Measurements from ENCODE around the gene ARHGAP24.

Gene ARHGAP24

DNA sequence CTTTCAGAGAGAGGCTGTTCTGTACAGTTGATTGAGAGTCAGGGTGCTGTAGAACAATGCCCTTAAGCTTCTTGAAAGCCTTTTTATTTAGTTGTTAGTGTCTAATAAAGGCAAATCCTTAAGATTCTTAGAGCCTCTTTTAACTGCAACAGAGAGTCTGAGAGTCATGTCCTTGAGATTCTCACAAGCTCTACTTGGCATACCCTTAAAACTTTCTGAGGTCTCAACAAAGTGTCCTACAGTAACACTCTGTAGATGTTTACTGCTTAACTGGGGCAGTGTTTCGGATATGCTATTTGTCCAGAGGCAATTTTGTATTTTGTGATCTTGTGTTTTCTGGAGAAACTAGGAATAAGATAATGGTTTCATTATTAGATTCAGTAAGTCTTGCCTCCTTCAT is 209.7 kb downstream of the ARHGAP24 start:
- TF ChIP-seq, protein P1, sequence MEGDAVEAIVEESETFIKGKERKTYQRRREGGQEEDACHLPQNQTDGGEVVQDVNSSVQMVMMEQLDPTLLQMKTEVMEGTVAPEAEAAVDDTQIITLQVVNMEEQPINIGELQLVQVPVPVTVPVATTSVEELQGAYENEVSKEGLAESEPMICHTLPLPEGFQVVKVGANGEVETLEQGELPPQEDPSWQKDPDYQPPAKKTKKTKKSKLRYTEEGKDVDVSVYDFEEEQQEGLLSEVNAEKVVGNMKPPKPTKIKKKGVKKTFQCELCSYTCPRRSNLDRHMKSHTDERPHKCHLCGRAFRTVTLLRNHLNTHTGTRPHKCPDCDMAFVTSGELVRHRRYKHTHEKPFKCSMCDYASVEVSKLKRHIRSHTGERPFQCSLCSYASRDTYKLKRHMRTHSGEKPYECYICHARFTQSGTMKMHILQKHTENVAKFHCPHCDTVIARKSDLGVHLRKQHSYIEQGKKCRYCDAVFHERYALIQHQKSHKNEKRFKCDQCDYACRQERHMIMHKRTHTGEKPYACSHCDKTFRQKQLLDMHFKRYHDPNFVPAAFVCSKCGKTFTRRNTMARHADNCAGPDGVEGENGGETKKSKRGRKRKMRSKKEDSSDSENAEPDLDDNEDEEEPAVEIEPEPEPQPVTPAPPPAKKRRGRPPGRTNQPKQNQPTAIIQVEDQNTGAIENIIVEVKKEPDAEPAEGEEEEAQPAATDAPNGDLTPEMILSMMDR (IDR thresholded peaks at IDR 0.05; ENCODE audit: borderline replicate concordance, control extremely low read depth, extremely low read depth, insufficient read depth, missing control alignments), result no peak
- DNase-seq (ENCODE audit: low spot score), result no peak

DNA sequence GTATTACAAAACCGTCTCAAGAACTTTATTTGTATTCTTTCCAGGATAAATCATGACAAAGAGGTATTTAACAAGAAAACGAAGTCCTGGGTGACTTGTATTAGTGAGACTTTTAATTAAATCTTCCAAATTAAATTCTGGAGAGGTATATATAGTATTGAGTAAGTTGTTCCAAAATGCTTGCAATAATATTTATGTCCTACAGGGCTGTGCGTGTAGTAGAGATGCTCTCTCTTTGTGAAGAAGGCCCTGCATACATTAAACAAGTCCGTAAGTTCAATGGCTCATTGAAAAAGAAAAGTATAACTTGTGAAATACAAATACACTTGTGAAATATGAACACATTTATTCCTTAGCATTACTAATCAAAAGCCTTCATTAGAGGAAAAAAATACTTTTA is 211.4 kb downstream of the ARHGAP24 start:
- in situ Hi-C loops (cut with MboI; ENCODE audit: low sequenced_read_pairs, unreplicated experiment), result no loop called here
- no peak for DNase-seq (ENCODE audit: low spot score)
- TF ChIP-seq, protein P1 (IDR thresholded peaks at IDR 0.05; ENCODE audit: borderline replicate concordance, control extremely low read depth, extremely low read depth, insufficient read depth, missing control alignments), result no peak

More for the DNA sequence above, 209.7 kb downstream of the ARHGAP24 start:
- in situ Hi-C loops (cut with MboI; ENCODE audit: low sequenced_read_pairs, unreplicated experiment), result no loop called here

DNA sequence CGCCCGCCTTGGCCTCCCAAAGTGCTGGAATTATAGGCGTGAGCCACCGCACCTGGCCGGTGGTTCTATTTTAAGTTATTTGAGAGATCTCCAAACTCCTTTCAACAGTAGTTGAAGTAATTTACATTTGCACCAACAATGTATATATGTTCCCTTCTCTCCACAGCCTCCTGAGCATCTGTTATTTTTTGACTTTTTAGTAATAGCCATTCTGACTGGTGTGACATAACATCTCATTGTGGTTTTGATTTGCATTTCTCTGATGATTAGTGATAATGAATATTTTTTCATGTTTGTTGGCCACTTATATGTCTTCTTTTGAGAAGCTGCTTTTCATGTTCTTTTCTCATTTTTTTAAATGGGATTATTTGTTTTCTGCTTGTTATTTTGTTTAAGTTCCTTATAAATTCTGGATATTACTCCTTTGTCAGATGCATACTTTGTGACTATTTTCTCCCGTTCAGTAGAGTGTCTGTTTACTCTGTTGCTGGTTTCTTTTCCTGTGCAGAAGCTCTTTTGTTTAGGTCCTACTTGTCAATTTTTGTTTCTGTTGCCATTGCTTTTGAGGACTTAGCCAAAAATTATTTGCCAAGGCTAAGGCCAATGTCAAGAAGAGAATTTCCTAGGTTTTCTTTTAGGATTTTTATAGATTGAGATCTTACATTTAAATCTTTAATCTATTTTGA is 213.2 kb downstream of the ARHGAP24 start:
- no peak for DNase-seq (ENCODE audit: low spot score)
- TF ChIP-seq, protein P1 (IDR thresholded peaks at IDR 0.05; ENCODE audit: borderline replicate concordance, control extremely low read depth, extremely low read depth, insufficient read depth, missing control alignments), result no peak
- in situ Hi-C loops (cut with MboI; ENCODE audit: low sequenced_read_pairs, unreplicated experiment), result no loop called here

DNA sequence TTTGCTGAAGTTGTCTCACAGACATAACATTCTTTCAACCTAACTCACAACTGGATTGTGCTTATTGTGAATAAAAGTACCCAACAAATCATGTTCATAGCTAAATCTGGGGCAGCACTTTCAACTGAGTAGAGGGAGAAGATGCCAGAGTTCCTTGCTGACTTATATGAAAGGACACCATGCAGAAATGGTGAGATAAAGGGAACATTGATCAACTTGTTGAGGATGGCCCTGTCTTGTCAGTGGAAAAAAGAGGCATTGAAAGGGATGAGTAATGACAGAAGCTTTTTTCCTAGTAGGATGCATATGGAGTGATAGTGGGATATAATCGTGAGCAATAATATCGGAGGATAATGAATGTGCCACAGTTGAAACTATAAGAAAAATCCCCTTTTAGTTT is 221.7 kb downstream of the ARHGAP24 start:
- TF ChIP-seq, protein P1 (IDR thresholded peaks at IDR 0.05; ENCODE audit: borderline replicate concordance, control extremely low read depth, extremely low read depth, insufficient read depth, missing control alignments), result no peak
- no peak for DNase-seq (ENCODE audit: low spot score)
- in situ Hi-C loops (cut with MboI; ENCODE audit: low sequenced_read_pairs, unreplicated experiment), result no loop called here

DNA sequence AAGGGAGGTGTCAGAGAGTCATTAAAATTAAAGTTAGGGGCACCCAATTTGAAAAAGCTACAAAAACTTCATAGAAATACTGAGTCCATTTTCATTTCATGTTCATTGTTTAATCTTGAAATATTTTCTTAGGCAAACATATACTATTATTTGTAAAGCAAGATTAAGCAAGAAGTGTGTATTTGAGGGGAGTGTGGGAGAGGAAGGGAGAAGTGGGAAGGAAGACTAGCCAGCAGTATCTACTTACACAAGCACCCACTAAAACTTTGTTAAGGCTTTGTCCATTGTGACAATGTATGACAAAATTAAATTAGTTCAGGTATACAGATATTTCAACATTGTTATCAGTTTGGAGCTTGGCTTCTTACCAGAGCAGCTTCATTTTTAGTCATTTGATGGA is 222.9 kb downstream of the ARHGAP24 start:
- in situ Hi-C loops (cut with MboI; ENCODE audit: low sequenced_read_pairs, unreplicated experiment), result no loop called here
- TF ChIP-seq, protein P1 (IDR thresholded peaks at IDR 0.05; ENCODE audit: borderline replicate concordance, control extremely low read depth, extremely low read depth, insufficient read depth, missing control alignments), result no peak

DNA sequence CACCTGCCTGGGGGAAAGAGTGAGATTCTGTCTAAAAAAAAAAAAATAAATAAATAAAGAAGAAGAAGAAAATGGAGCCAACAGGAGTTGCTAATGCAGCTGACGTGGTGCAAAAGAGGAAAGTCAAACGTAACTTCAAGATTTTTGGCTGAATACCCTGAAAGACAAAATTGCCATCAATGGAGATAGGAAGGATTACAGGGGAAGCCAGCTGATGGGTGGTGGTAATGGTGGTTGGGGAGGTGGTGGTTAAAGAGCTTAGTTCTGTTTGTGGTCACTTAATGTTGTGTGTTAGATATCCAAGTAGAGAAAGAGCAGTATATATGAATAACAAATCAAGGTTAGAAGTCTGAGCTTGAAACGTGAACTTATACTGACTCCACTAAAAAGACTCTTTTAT is 225.4 kb downstream of the ARHGAP24 start:
- TF ChIP-seq, protein P1 (IDR thresholded peaks at IDR 0.05; ENCODE audit: borderline replicate concordance, control extremely low read depth, extremely low read depth, insufficient read depth, missing control alignments), result no peak
- in situ Hi-C loops (cut with MboI; ENCODE audit: low sequenced_read_pairs, unreplicated experiment), result no loop called here
- DNase-seq (ENCODE audit: low spot score), result no peak

More for the DNA sequence above, 222.9 kb downstream of the ARHGAP24 start:
- DNase-seq (ENCODE audit: low spot score), result no peak

All from GM13976 (cell line).